ENCODE data around the gene OBP2B. TPM values are rescaled to one million over a fixed set of nuclear protein-coding genes. Genes with fewer than 3 reads are reported as not detected.
A peak's percentile ranks its signal among the peaks of the same experiment; 100 is the strongest.

OBP2B gene
- total RNA-seq, 1 experiment from 2014 or later, result not detected

DNA sequence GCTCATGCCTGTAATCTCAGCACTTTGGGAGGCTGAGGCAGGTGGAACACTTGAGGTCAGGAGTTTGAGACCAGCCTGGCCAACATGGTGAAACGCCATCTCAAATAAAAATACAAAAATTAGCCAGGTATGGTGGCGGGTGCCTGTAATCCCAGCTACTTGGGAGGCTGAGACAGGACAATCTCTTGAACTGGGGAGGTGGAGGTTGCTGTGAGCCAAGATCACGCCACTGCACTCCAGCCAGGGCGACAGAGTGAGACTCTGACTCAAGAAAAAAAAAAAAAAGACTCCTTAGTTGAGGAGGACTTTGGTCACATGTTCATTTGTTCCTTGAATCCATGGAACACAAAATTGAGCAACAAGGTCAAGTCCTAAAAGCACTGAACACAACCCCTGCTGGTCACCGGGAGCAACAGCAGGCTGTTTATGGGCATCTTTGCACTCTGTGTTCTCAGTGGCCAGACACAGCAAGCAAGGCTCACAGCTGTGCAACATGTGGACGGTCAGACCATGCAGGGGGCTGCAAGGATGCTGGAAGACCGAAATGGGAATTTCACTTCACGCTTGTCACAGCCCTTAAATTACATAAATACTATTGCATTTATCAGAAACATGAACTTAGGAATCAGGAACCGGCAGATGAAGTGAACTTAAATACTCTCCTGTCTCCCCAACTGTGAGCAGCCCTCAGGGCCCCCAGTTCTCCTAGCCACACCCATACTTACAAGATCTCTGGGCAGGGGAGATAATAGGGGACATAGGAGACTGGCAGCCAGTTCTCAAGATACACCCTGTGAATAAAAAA, 48.1 kb downstream of the OBP2B start:
- peak; percentile 39 for DNase-seq (ENCODE audit: low read depth)

GRCh38 chr9:133158695-133159094, 50.4 kb downstream of the OBP2B start:
- in situ Hi-C loops (cut with HindIII; ENCODE audit: low pct_unique_long_range_greater_than_20kb, low sequenced_read_pairs), result no loop called here
- DNase-seq (ENCODE audit: low read depth), result no peak

More for the DNA sequence above, 48.1 kb downstream of the OBP2B start:
- in situ Hi-C loops (cut with HindIII; ENCODE audit: low pct_unique_long_range_greater_than_20kb, low sequenced_read_pairs), result no loop called here

Other genes starting within 250 kb of the OBP2B start
- not detected in 2 replicates for gene GFI1B, start 230.6 kb downstream of the OBP2B start, total RNA-seq (2014; rRNA removed; shearing (Covaris generic); ENCODE audit: low replicate concordance)
- 162 and 206 TPM in 2 replicates for gene GTF3C5, start 178.3 kb downstream of the OBP2B start, total RNA-seq (2014; rRNA removed; shearing (Covaris generic); ENCODE audit: low replicate concordance)
- 0.10 and 0.61 TPM in 2 replicates for gene CEL, start 147.3 kb downstream of the OBP2B start, total RNA-seq (2014; rRNA removed; shearing (Covaris generic); ENCODE audit: low replicate concordance)
- 11.1 and 18.6 TPM in 2 replicates for gene RALGDS, start 88.0 kb downstream of the OBP2B start, total RNA-seq (2014; rRNA removed; shearing (Covaris generic); ENCODE audit: low replicate concordance)
- not detected in 2 replicates for gene GBGT1, start 45.3 kb downstream of the OBP2B start, total RNA-seq (2014; rRNA removed; shearing (Covaris generic); ENCODE audit: low replicate concordance)
- gene ABO, start 66.0 kb upstream of the OBP2B start, total RNA-seq (2014; rRNA removed; shearing (Covaris generic); ENCODE audit: low replicate concordance), result 0.14 and 19.1 TPM in 2 replicates
- gene SURF6, start 126.9 kb upstream of the OBP2B start, total RNA-seq (2014; rRNA removed; shearing (Covaris generic); ENCODE audit: low replicate concordance), result 16.8 and 34.9 TPM in 2 replicates
- gene MED22, start 138.9 kb upstream of the OBP2B start, total RNA-seq (2014; rRNA removed; shearing (Covaris generic); ENCODE audit: low replicate concordance), result 25.3 and 62.5 TPM in 2 replicates
- 2,316 and 2,792 TPM in 2 replicates for gene RPL7A, start 139.0 kb upstream of the OBP2B start, total RNA-seq (2014; rRNA removed; shearing (Covaris generic); ENCODE audit: low replicate concordance)
- 55.9 and 69.7 TPM in 2 replicates for gene SURF1, start 147.2 kb upstream of the OBP2B start, total RNA-seq (2014; rRNA removed; shearing (Covaris generic); ENCODE audit: low replicate concordance)
- 13.6 and 26.0 TPM in 2 replicates for gene SURF2, start 147.3 kb upstream of the OBP2B start, total RNA-seq (2014; rRNA removed; shearing (Covaris generic); ENCODE audit: low replicate concordance)
- 370 and 393 TPM in 2 replicates for gene SURF4, start 166.8 kb upstream of the OBP2B start, total RNA-seq (2014; rRNA removed; shearing (Covaris generic); ENCODE audit: low replicate concordance)
- gene STKLD1, start 167.1 kb upstream of the OBP2B start, total RNA-seq (2014; rRNA removed; shearing (Covaris generic); ENCODE audit: low replicate concordance), result 0.17 TPM in 1 of 2 replicates, not detected in the other
- gene REXO4, start 208.8 kb upstream of the OBP2B start, total RNA-seq (2014; rRNA removed; shearing (Covaris generic); ENCODE audit: low replicate concordance), result 27.5 and 35.4 TPM in 2 replicates
- 3.0 and 3.7 TPM in 2 replicates for gene ADAMTS13, start 213.1 kb upstream of the OBP2B start, total RNA-seq (2014; rRNA removed; shearing (Covaris generic); ENCODE audit: low replicate concordance)